ENCODE results near the gene LIMS1. TPM values are rescaled to one million over a fixed set of nuclear protein-coding genes. Genes with fewer than 3 reads are reported as not detected.
A peak's percentile ranks its signal among the peaks of the same experiment; 100 is the strongest.
"Not testable (repeated sequence)": the region's sequence is repeated elsewhere in the genome, so short reads cannot be mapped to it uniquely, and the experiment has no call there.

Gene LIMS1
- total and polyA plus RNA-seq, 3 experiments from 2014 or later = 59.4 to 80.6 (median 59.4) TPM

GRCh38 chr2:108688818-108689756, 154.8 kb downstream of the LIMS1 start:
- DNase-seq; H3K27me3 ChIP-seq (ENCODE audit: insufficient read depth, low read length, poor library complexity, severe bottlenecking); H3K27ac ChIP-seq (ENCODE audit: low read depth, low read length); H3K4me1 ChIP-seq (ENCODE audit: insufficient read depth, low read length); POLR2A ChIA-PET; H3K4me3 ChIP-seq (ENCODE audit: low read length); H3K4me1 Mint-ChIP-seq; H3K9me3 ChIP-seq (ENCODE audit: low read length); H3K27ac Mint-ChIP-seq; H3K9me3 Mint-ChIP-seq; H3K4me3 Mint-ChIP-seq; CTCF ChIA-PET; H3K36me3 ChIP-seq (ENCODE audit: insufficient read depth, low read length); H3K27me3 Mint-ChIP-seq: not testable (repeated sequence)
- H3K36me3 Mint-ChIP-seq = peaks cover 0 to 17% (median 0%) of the 10 kb centered on the region in 3 donors

DNA sequence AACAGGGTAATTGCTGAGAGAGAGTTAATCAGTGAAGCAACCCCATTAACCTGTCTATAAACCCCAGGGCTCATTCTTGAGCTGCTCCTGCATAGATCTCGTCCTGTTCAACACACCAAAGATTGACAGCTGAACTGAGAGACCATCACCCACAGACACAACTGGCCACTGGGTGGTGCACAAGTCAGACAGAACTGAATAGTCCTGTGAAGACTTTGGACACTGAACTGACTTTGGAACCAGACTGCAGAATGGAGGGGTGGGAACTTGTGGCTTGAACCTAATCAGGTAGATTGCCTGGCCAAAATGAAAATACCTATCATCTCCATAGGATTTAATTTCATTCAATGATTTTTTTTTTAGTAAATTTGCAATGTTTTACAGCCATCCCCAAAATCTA, 155.7 kb downstream of the LIMS1 start:
- H3K4me3 Mint-ChIP-seq; H3K36me3 ChIP-seq (ENCODE audit: insufficient read depth, low read length); H3K27ac Mint-ChIP-seq; H3K27me3 ChIP-seq (ENCODE audit: insufficient read depth, low read length, poor library complexity, severe bottlenecking); H3K27ac ChIP-seq (ENCODE audit: low read depth, low read length); H3K9me3 Mint-ChIP-seq; H3K4me1 Mint-ChIP-seq; H3K27me3 Mint-ChIP-seq; H3K9me3 ChIP-seq (ENCODE audit: low read length); H3K4me3 ChIP-seq (ENCODE audit: low read length); H3K4me1 ChIP-seq (ENCODE audit: insufficient read depth, low read length); CTCF ChIA-PET; POLR2A ChIA-PET; DNase-seq: not testable (repeated sequence)
- H3K36me3 Mint-ChIP-seq = peaks cover 0 to 11% (median 0%) of the 10 kb centered on the region in 3 donors

GRCh38 chr2:108691447-108691846, 157.2 kb downstream of the LIMS1 start:
- H3K4me3 Mint-ChIP-seq = no peak overlapping the region
- H3K9me3 ChIP-seq (ENCODE audit: low read length) = no peaks in the 10 kb centered on the region
- no peak overlapping the region for H3K27ac ChIP-seq (ENCODE audit: low read depth, low read length)
- no peak for DNase-seq
- H3K27me3 ChIP-seq (ENCODE audit: insufficient read depth, low read length, poor library complexity, severe bottlenecking) = no peaks in the 10 kb centered on the region
- no peaks in the 10 kb centered on the region for H3K36me3 ChIP-seq (ENCODE audit: insufficient read depth, low read length)
- POLR2A ChIA-PET = no interaction called here
- H3K4me1 Mint-ChIP-seq = no peaks in the 10 kb centered on the region
- H3K27ac Mint-ChIP-seq = no peak overlapping the region
- no peak overlapping the region for H3K4me3 ChIP-seq (ENCODE audit: low read length)
- no peaks in the 10 kb centered on the region for H3K9me3 Mint-ChIP-seq
- H3K4me1 ChIP-seq (ENCODE audit: insufficient read depth, low read length) = no peaks in the 10 kb centered on the region
- H3K27me3 Mint-ChIP-seq = peaks cover 0 to 2% of the 10 kb centered on the region in 2 donors
- CTCF ChIA-PET = no interaction called here
- peaks cover 0 to 2% (median 0%) of the 10 kb centered on the region in 3 donors for H3K36me3 Mint-ChIP-seq

- Mint-ChIP-seq H3K36me3 (peaks cover 0 to 6% (median 5%) of the 10 kb centered on the region in 3 donors), H3K4me3 (no peak overlapping the region), H3K27ac (no peak overlapping the region), H3K4me1 (no peaks in the 10 kb centered on the region), H3K27me3 (peaks cover 0 to 4% of the 10 kb centered on the region in 2 donors), H3K9me3 (peaks cover 0 to 2% (median under 1%) of the 10 kb centered on the region in 5 donors)
- Histone ChIP-seq H3K27ac (ENCODE audit: low read depth, low read length) (no peak overlapping the region), H3K27me3 (ENCODE audit: insufficient read depth, low read length, poor library complexity, severe bottlenecking) (no peaks in the 10 kb centered on the region), H3K36me3 (ENCODE audit: insufficient read depth, low read length) (no peaks in the 10 kb centered on the region), H3K4me1 (ENCODE audit: insufficient read depth, low read length) (no peaks in the 10 kb centered on the region), H3K4me3 (ENCODE audit: low read length) (no peak overlapping the region), H3K9me3 (ENCODE audit: low read length) (no peaks in the 10 kb centered on the region)
- CTCF ChIA-PET = no interaction called here
- DNase-seq = no peak
- POLR2A ChIA-PET = no interaction called here
Observed at GRCh38 chr2:108701208-108701607, 166.9 kb downstream of the LIMS1 start.

- no peaks in the 10 kb centered on the region for H3K36me3 ChIP-seq (ENCODE audit: insufficient read depth, low read length)
- no peaks in the 10 kb centered on the region for H3K9me3 ChIP-seq (ENCODE audit: low read length)
- peaks cover 0 to 4% of the 10 kb centered on the region in 2 donors for H3K27me3 Mint-ChIP-seq
- H3K4me3 ChIP-seq (ENCODE audit: low read length) = no peak overlapping the region
- no peaks in the 10 kb centered on the region for H3K27me3 ChIP-seq (ENCODE audit: insufficient read depth, low read length, poor library complexity, severe bottlenecking)
- no peak overlapping the region for H3K4me3 Mint-ChIP-seq
- no peak overlapping the region for H3K27ac Mint-ChIP-seq
- peaks cover 0 to 6% (median 5%) of the 10 kb centered on the region in 5 donors for H3K9me3 Mint-ChIP-seq
- H3K4me1 Mint-ChIP-seq = no peaks in the 10 kb centered on the region
- DNase-seq = no peak
- no peak overlapping the region for H3K27ac ChIP-seq (ENCODE audit: low read depth, low read length)
- ChIA-PET CTCF (no interaction called here), POLR2A (no interaction called here)
- H3K36me3 Mint-ChIP-seq = peaks cover 0 to 11% (median 3%) of the 10 kb centered on the region in 3 donors
- no peaks in the 10 kb centered on the region for H3K4me1 ChIP-seq (ENCODE audit: insufficient read depth, low read length)
Observed at GRCh38 chr2:108701806-108702205, 167.5 kb downstream of the LIMS1 start.

DNA sequence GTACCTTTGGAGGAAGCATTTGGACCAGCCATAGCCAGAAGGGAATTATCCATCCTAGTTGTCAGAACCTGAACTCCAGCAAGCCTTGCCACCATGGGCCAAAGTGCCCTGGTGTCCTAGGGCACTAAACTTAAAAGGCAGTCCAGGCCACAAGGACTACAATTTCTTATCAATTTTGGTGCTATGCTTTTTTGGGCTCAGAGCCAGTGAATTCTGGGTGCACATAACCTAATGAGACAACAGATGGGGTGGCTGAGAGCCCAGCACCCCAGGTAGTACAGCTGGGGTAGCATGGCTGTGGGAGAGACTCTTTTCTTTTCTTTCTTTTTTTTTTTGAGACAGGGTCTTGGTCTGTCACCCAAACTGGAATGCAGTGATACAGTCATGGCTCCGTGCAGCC, 170.6 kb downstream of the LIMS1 start:
- Histone ChIP-seq H3K27ac (ENCODE audit: low read depth, low read length) (no peak overlapping the region), H3K27me3 (ENCODE audit: insufficient read depth, low read length, poor library complexity, severe bottlenecking) (no peaks in the 10 kb centered on the region), H3K36me3 (ENCODE audit: insufficient read depth, low read length) (no peaks in the 10 kb centered on the region), H3K4me3 (ENCODE audit: low read length) (no peak overlapping the region), H3K4me1 (ENCODE audit: insufficient read depth, low read length) (no peaks in the 10 kb centered on the region), H3K9me3 (ENCODE audit: low read length) (no peaks in the 10 kb centered on the region)
- Mint-ChIP-seq H3K4me1 (no peaks in the 10 kb centered on the region), H3K4me3 (no peak overlapping the region), H3K9me3 (peaks cover 6 to 17% (median 13%) of the 10 kb centered on the region in 5 donors), H3K27me3 (peaks cover 4% of the 10 kb centered on the region in 2 donors), H3K36me3 (peaks cover 0 to 23% (median 4%) of the 10 kb centered on the region in 3 donors), H3K27ac (peak overlapping the region in 1 of 8 donors; percentile 47)
- POLR2A ChIA-PET = no interaction called here
- no peak for DNase-seq
- CTCF ChIA-PET = no interaction called here

DNA sequence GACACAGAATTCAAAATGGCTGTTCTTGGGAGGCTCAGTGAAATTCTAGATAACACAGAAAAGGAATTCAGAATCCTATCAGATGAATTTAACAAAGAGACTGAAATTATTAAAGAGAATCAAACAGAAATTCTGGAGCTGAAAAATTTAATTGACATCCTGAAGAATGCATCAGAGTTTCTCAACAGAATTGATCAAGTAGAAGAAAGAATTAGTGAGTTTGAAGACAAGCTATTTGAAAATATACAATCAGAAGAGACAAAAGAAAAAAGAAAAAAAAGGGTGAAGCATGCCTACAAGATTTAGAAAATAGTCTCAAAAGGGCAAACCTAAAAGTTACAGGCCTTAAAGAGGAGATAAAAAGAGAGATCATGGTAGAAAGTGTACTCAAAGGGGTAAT, 173.0 kb downstream of the LIMS1 start:
- Mint-ChIP-seq H3K27me3 (peaks cover 4 to 6% of the 10 kb centered on the region in 2 donors), H3K27ac (no peak overlapping the region), H3K9me3 (peaks cover 6 to 17% (median 13%) of the 10 kb centered on the region in 5 donors), H3K4me1 (no peaks in the 10 kb centered on the region), H3K36me3 (peaks cover 0 to 23% (median 1%) of the 10 kb centered on the region in 3 donors), H3K4me3 (no peak overlapping the region)
- Histone ChIP-seq H3K4me1 (ENCODE audit: insufficient read depth, low read length) (no peaks in the 10 kb centered on the region), H3K4me3 (ENCODE audit: low read length) (no peak overlapping the region), H3K27me3 (ENCODE audit: insufficient read depth, low read length, poor library complexity, severe bottlenecking) (no peaks in the 10 kb centered on the region), H3K27ac (ENCODE audit: low read depth, low read length) (no peak overlapping the region), H3K36me3 (ENCODE audit: insufficient read depth, low read length) (no peaks in the 10 kb centered on the region), H3K9me3 (ENCODE audit: low read length) (no peaks in the 10 kb centered on the region)
- DNase-seq = no peak
- ChIA-PET CTCF (no interaction called here), POLR2A (no interaction called here)

DNA sequence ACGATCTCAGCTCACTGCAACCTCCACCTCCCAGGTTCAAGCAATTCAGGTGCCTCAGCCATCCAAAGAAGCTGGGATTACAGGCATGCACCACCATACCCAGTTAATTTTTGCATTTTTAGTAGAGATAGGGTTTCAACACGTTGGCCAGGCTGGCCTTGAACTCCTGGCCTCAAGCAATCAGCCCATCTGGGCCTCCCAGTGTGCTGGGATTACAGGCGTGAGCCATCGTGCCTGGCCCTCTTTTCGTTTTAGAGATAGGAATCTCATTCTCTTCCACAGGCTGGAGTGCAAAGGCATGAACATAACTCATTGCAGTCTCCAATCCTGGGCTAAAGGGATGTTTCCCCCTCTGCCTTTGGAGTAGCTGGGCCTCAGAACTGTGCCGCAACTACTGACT, 182.7 kb downstream of the LIMS1 start:
- H3K9me3 Mint-ChIP-seq; H3K27me3 ChIP-seq (ENCODE audit: insufficient read depth, low read length, poor library complexity, severe bottlenecking); H3K4me3 ChIP-seq (ENCODE audit: low read length); H3K27ac ChIP-seq (ENCODE audit: low read depth, low read length); H3K36me3 ChIP-seq (ENCODE audit: insufficient read depth, low read length); H3K4me3 Mint-ChIP-seq; CTCF ChIA-PET; H3K9me3 ChIP-seq (ENCODE audit: low read length); POLR2A ChIA-PET; H3K4me1 ChIP-seq (ENCODE audit: insufficient read depth, low read length); DNase-seq; H3K27me3 Mint-ChIP-seq; H3K27ac Mint-ChIP-seq: not testable (repeated sequence)
- Mint-ChIP-seq H3K36me3 (peaks cover 0 to 11% (median 0%) of the 10 kb centered on the region in 3 donors), H3K4me1 (peaks cover 14 to 20% (median 18%) of the 10 kb centered on the region in 3 donors)

All from CD8-positive, alpha-beta memory T cell (primary cell).